Endothelial cell of umbilical vein (primary cell): ENCODE data around the gene C6orf163. TPM values are rescaled to one million over a fixed set of nuclear protein-coding genes. Genes with fewer than 3 reads are reported as not detected.

Source experiments
- BruUV-seq: library from RNA; stranded (reverse); fragments of 400-500 nt; replicated peaks from 2 replicates; lab custom pipeline; 2021; lab: Mats Ljungman, UMichigan
- CTCF ChIA-PET: fragments of 300-600, 350-600 bp; sonication (Branson Sonifier 250); formaldehyde crosslinking; loops from one replicate; lab custom pipeline; 2021; ENCODE audit warnings: antibody characterized with exemption, inconsistent platforms; lab: Charles Lee
- POLR2A ChIA-PET: fragments of 300-600, 350-600 bp; sonication (Branson Sonifier 250); formaldehyde crosslinking; loops from one replicate; lab custom pipeline; 2021; ENCODE audit warnings: antibody characterized with exemption, inconsistent platforms; lab: Charles Lee
- DNase-seq: peaks from one replicate; pipeline ENCODE4 v3.0.0-alpha.2; 2011; ENCODE audit warnings: low read depth, low spot score
- FAIRE-seq: peaks from 2 replicates; lab custom pipeline; 2011; peaks lifted over from hg19 to GRCh38; lab: Jason Lieb, UNC
- H2AFZ ChIP-seq: 2 replicates; pipeline ENCODE4 v1.6.0; 2012; ENCODE audit warnings: low read depth, low read length, control low read depth, inconsistent platforms
- H3K27ac ChIP-seq: 2 replicates; pipeline ENCODE4 v1.5.1; 2011; ENCODE audit warnings: low read depth, mild to moderate bottlenecking, control low read depth, low read length, moderate library complexity; ENCODE audit not compliant: insufficient read depth
- H3K27me3 ChIP-seq, 2 experiments: 2 replicates each; pipeline versions ENCODE4 v1.6.0 to v1.6.1; 2011; ENCODE audit warnings: low read length in 2 of 2, mixed read lengths in 1 of 2; ENCODE audit not compliant: control insufficient read depth in 2 of 2, insufficient read depth in 2 of 2
- H3K36me3 ChIP-seq, 2 experiments: 2 replicates in 1 of 2; 3 replicates in 1 of 2; pipeline ENCODE4 v1.5.1; 2011; ENCODE audit warnings: low read length in 2 of 2, mild to moderate bottlenecking in 1 of 2, moderate library complexity in 1 of 2; ENCODE audit not compliant: control insufficient read depth in 2 of 2, insufficient read depth in 2 of 2; ENCODE audit errors: extremely low read depth in 1 of 2
- H3K4me1 ChIP-seq: 3 replicates; pipeline ENCODE4 v1.5.1; 2011; ENCODE audit warnings: mild to moderate bottlenecking, low read length; ENCODE audit not compliant: control insufficient read depth, insufficient read depth; ENCODE audit errors: extremely low read depth
- H3K4me2 ChIP-seq: 2 replicates; pipeline ENCODE4 v1.6.1; 2011; ENCODE audit warnings: low read length, control low read depth, mixed read lengths; ENCODE audit not compliant: insufficient read depth
- H3K4me3 ChIP-seq, 3 experiments: fragments of 200-600 bp in 1 of 3; sonication (generic), shearing (Covaris generic) in 1 of 3; replicated peaks in 1 of 3; 2 replicates each; pipeline ENCODE4 v1.5.1; 2011 to 2016; ENCODE audit warnings: control low read depth in 3 of 3, low read length in 3 of 3, mild to moderate bottlenecking in 2 of 3, inconsistent platforms in 1 of 3, low read depth in 1 of 3, moderate library complexity in 1 of 3; ENCODE audit not compliant: insufficient read depth in 1 of 3
- H3K79me2 ChIP-seq: 2 replicates; pipeline ENCODE4 v1.6.0; 2012; ENCODE audit warnings: low read length, inconsistent platforms; ENCODE audit not compliant: control insufficient read depth, insufficient read depth
- H3K9ac ChIP-seq: replicated peaks from 2 replicates; pipeline ENCODE3; 2011; ENCODE audit warnings: low read length, control low read depth; ENCODE audit not compliant: insufficient read depth; ENCODE audit errors: extremely low read depth
- H3K9me1 ChIP-seq: replicated peaks from 3 replicates; pipeline ENCODE4 v1.6.0; 2011; ENCODE audit warnings: mild to moderate bottlenecking, low read length; ENCODE audit not compliant: control insufficient read depth, insufficient read depth; ENCODE audit errors: extremely low read depth
- H3K9me3 ChIP-seq: replicated peaks from 2 replicates; pipeline ENCODE4 v1.5.1; 2012; ENCODE audit warnings: low read length, inconsistent platforms; ENCODE audit not compliant: control insufficient read depth, insufficient read depth
- H4K20me1 ChIP-seq: replicated peaks from 2 replicates; pipeline ENCODE3; 2011; ENCODE audit warnings: mild to moderate bottlenecking, low read length; ENCODE audit not compliant: control insufficient read depth, insufficient read depth; ENCODE audit errors: extremely low read depth
- FOS ChIP-seq: IDR thresholded peaks from 2 replicates; pipeline ENCODE4 v1.6.1; 2011; ENCODE audit warnings: mild to moderate bottlenecking, low read length, moderate library complexity, borderline replicate concordance; ENCODE audit not compliant: insufficient read depth
- GATA2 ChIP-seq: IDR thresholded peaks from 2 replicates; pipeline ENCODE4 v1.7.0; 2011; ENCODE audit warnings: low read depth, mild to moderate bottlenecking, moderate library complexity, mixed read lengths, low read length; ENCODE audit not compliant: insufficient read length, insufficient read depth
- JUN ChIP-seq: IDR thresholded peaks from 2 replicates; pipeline ENCODE4 v1.6.1; 2011; ENCODE audit warnings: borderline replicate concordance, low read depth; ENCODE audit not compliant: insufficient read length, insufficient read depth
- dilution Hi-C: fragments of 300-500 bp; cut with MboI; formaldehyde crosslinking; loops from one replicate; pipeline ENCODE4 v1.15.0; 2019; ENCODE audit warnings: low sequenced_read_pairs; ENCODE audit not compliant: extremely low pct_ligation_motif_present
- intact Hi-C: fragments of 100-400 bp; cut with micrococcal nuclease; formaldehyde crosslinking; loops from one replicate; pipeline ENCODE4 v1.10.0; 2022
- polyA plus RNA-seq, 4 experiments: library from polyadenylated mRNA; depleted of rRNA in 3 of 4; stranded (reverse) in 3 of 4; unstranded in 1 of 4; fragments of >200 nt; gene quantifications; 2 replicates each; pipeline versions ENCODE4 v1.2.1 to v1.2.3, GENCODE V29; 2011 to 2012; ENCODE audit warnings: missing spikeins in 1 of 4
- total RNA-seq: library from RNA; stranded (reverse); gene quantifications from 2 replicates; pipeline ENCODE4 v1.2.3, GENCODE V29; 2021
- TF ChIP-seq, protein P1 (sequence below), 2 donors: IDR thresholded peaks; 1 replicate in 1 of 2; 2 replicates in 1 of 2; pipeline ENCODE4 v1.5.1; 2011; ENCODE audit warnings: low read length in 2 of 2, mild to moderate bottlenecking in 2 of 2, moderate library complexity in 2 of 2, control low read depth in 1 of 2, inconsistent platforms in 1 of 2, low read depth in 1 of 2; ENCODE audit not compliant: insufficient read depth in 1 of 2; ENCODE audit errors: extremely low read depth in 1 of 2
- TF ChIP-seq, protein P2 (sequence below): IDR thresholded peaks from 2 replicates; pipeline ENCODE4 v1.6.1; 2011; ENCODE audit not compliant: insufficient read depth, insufficient read length

C6orf163 gene
- total and polyA plus RNA-seq, 2 donors (not counting 3 experiments of a cell fraction or from before 2014, with no cell fraction given), result 0.29 to 2.5 TPM

DNA sequence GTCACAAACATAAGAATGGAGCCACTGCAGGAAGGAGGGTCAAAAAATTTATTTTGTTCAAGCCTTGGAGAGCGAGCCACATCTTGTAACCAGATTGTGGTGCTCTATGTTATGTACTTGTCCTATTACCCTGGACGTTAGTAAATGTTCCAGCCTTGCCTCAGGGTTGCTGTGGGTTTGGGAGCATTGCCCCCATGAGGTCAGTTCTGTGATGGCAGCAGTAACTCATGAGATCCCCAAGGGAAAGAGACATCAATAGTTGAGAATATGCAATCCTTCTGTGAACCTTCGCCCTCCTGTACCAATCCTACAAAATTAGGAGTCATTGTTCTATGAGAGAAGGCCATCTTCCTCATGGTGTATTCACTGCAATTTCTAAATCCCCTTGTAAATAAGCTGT lies 46.7 kb downstream of the C6orf163 start:
- Histone ChIP-seq H3K9me1 (no peaks in the 10 kb centered on the region), H4K20me1 (no peaks in the 10 kb centered on the region), H3K4me3 (no peak overlapping the region), H3K27ac (no peak overlapping the region), H3K27me3 (no peaks in the 10 kb centered on the region), H3K4me1 (no peaks in the 10 kb centered on the region), H3K79me2 (no peaks in the 10 kb centered on the region), H2AFZ (no peak overlapping the region), H3K9ac (no peak overlapping the region), H3K4me2 (no peak overlapping the region), H3K9me3 (no peaks in the 10 kb centered on the region), H3K36me3 (no peaks in the 10 kb centered on the region)
- DNase-seq, result peak; percentile 36
- TF ChIP-seq, protein P1, sequence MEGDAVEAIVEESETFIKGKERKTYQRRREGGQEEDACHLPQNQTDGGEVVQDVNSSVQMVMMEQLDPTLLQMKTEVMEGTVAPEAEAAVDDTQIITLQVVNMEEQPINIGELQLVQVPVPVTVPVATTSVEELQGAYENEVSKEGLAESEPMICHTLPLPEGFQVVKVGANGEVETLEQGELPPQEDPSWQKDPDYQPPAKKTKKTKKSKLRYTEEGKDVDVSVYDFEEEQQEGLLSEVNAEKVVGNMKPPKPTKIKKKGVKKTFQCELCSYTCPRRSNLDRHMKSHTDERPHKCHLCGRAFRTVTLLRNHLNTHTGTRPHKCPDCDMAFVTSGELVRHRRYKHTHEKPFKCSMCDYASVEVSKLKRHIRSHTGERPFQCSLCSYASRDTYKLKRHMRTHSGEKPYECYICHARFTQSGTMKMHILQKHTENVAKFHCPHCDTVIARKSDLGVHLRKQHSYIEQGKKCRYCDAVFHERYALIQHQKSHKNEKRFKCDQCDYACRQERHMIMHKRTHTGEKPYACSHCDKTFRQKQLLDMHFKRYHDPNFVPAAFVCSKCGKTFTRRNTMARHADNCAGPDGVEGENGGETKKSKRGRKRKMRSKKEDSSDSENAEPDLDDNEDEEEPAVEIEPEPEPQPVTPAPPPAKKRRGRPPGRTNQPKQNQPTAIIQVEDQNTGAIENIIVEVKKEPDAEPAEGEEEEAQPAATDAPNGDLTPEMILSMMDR (IDR thresholded peaks at IDR 0.05; ENCODE audit: extremely low read depth in 1 of 2, insufficient read depth in 1 of 2, low read depth in 1 of 2, low read length in 2 of 2), result peak; percentile 16 to 47
- no peak for TF ChIP-seq JUN
- TF ChIP-seq, protein P2, sequence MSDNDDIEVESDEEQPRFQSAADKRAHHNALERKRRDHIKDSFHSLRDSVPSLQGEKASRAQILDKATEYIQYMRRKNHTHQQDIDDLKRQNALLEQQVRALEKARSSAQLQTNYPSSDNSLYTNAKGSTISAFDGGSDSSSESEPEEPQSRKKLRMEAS, result no peak
- BruUV-seq, result no TSS peak
- dilution Hi-C loops, result no loop called here
- FAIRE-seq, result no peak
- intact Hi-C loops, result loop anchor here (1.0 to 10.0 kb wide), 4 partner anchors 252 to 1481 kb away; no protein-coding TSS in a partner anchor
- ChIA-PET CTCF (interaction anchor here (1.2 kb wide), 1 partner anchor 252 kb away, joined by 3 read pairs; no protein-coding TSS in a partner anchor), POLR2A (no interaction called here)

DNA sequence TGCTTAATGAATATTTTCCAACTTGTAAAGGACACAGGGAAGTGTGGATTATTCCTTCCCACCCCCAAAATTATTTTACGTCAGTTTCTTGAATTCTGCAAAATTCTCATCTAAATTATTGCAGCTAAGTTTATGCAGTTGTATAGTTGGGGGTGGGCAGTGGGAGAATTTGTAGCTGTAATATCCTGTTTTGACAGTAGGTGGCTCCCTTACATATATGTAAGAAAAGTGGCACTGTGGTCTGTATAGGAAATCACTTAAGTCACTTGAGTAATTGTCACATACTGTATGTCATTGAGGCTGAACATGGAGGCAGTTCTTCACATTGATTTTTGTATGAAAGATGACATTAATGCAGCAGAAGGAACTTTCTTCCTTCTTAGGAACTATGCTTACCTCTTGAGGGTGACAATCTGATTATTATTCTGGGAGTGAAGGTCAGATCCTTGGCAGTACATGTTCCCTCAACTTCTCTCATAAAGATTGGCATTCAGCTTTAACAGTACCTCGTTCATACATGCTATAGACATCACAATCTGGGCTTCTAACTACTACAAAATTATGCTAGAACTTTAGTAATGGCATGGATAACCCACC lies 48.5 kb downstream of the C6orf163 start:
- TF ChIP-seq GATA2 (no peak), JUN (no peak), FOS (no peak)
- TF ChIP-seq, protein P1 (IDR thresholded peaks at IDR 0.05; ENCODE audit: extremely low read depth in 1 of 2, insufficient read depth in 1 of 2, low read depth in 1 of 2, low read length in 2 of 2), result peak; percentile 32 to 39
- TF ChIP-seq, protein P2, result no peak
- Histone ChIP-seq H4K20me1 (no peaks in the 10 kb centered on the region), H3K79me2 (no peaks in the 10 kb centered on the region), H3K4me1 (no peaks in the 10 kb centered on the region), H3K4me2 (no peak overlapping the region), H3K4me3 (no peak overlapping the region), H2AFZ (no peak overlapping the region), H3K9me3 (no peaks in the 10 kb centered on the region), H3K27me3 (no peaks in the 10 kb centered on the region), H3K9ac (no peak overlapping the region), H3K27ac (no peak overlapping the region), H3K36me3 (no peaks in the 10 kb centered on the region), H3K9me1 (no peaks in the 10 kb centered on the region)
- BruUV-seq, result no TSS peak
- POLR2A ChIA-PET, result no interaction called here
- peak; percentile 73 for DNase-seq
- dilution Hi-C loops (no loop called here), intact Hi-C loops (loop anchor here (1.0 to 10.0 kb wide), 6 partner anchors 326 to 1479 kb away; no protein-coding TSS in a partner anchor)
- CTCF ChIA-PET, result interaction anchor here (0.6 to 2.6 kb wide), 45 partner anchors 8 to 1477 kb away, joined by 3 to 45 read pairs (median 4); partner anchors contain the start of genes CFAP206, ORC3, RARS2 and SLC35A1
- FAIRE-seq, result peak; percentile 85
